Natural killer cell (primary cell): Measurements from ENCODE around the gene HINT2. TPM values are rescaled to one million over a fixed set of nuclear protein-coding genes. Genes with fewer than 3 reads are reported as not detected.

Experiments
- ATAC-seq, 3 donors: fragments of 150-1000 bp in 2 of 3; fragments of 200-7000 bp in 1 of 3; cut with Tn5 transposase; 1 replicate in 1 of 3; 2 replicates in 2 of 3; pipeline ENCODE4 v1.10.0; 2021; ENCODE audit warnings: mild to moderate bottlenecking in 2 of 3, moderate library complexity in 2 of 3
- DNase-seq, 2 donors: peaks; one replicate each; pipeline versions ENCODE4 v3.0.0 to v3.0.0-alpha.2; 2013 to 2021; ENCODE audit warnings: mixed read lengths in 1 of 2
- H3K27ac ChIP-seq: one replicate; pipeline ENCODE4 v1.5.1; 2013; ENCODE audit warnings: mild to moderate bottlenecking, low read length
- H3K27me3 ChIP-seq: one replicate; pipeline ENCODE4 v1.6.1; 2013; ENCODE audit warnings: low read length; ENCODE audit not compliant: control insufficient read depth, insufficient read depth
- H3K36me3 ChIP-seq: one replicate; pipeline ENCODE4 v1.6.1; 2013; ENCODE audit warnings: low read length; ENCODE audit not compliant: control insufficient read depth, insufficient read depth
- H3K4me1 ChIP-seq: one replicate; pipeline ENCODE4 v1.6.1; 2013; ENCODE audit warnings: low read length; ENCODE audit not compliant: control insufficient read depth, insufficient read depth
- H3K4me3 ChIP-seq: one replicate; pipeline ENCODE4 v1.5.1; 2013; ENCODE audit warnings: low read length
- H3K9me3 ChIP-seq: one replicate; pipeline ENCODE4 v1.6.1; 2013; ENCODE audit warnings: low read length; ENCODE audit not compliant: control insufficient read depth, insufficient read depth
- H3K27ac Mint-ChIP-seq, 2 donors: one replicate each; pipeline ENCODE4 v1.8.0; 2022; ENCODE audit warnings: mild to moderate bottlenecking in 2 of 2, mixed read lengths in 2 of 2, moderate library complexity in 1 of 2
- H3K27me3 Mint-ChIP-seq, 2 donors: one replicate each; pipeline ENCODE4 v1.8.0; 2022; ENCODE audit warnings: low read depth in 2 of 2, mixed read lengths in 2 of 2
- H3K36me3 Mint-ChIP-seq: one replicate; pipeline ENCODE4 v1.8.0; 2022; ENCODE audit warnings: mixed read lengths
- H3K4me1 Mint-ChIP-seq, 2 donors: one replicate each; pipeline ENCODE4 v1.8.0; 2022; ENCODE audit warnings: mixed read lengths in 2 of 2
- H3K4me3 Mint-ChIP-seq: one replicate; pipeline ENCODE4 v1.8.0; 2022; ENCODE audit warnings: mild to moderate bottlenecking, moderate library complexity, mixed read lengths
- H3K9me3 Mint-ChIP-seq, 2 donors: one replicate each; pipeline ENCODE4 v1.8.0; 2022; ENCODE audit warnings: mixed read lengths in 2 of 2
- WGBS: methylation state at CpG from one replicate; pipeline ENCODE4 v1.1.7; 2013; ENCODE audit warnings: missing lambda C conversion rate; ENCODE audit not compliant: insufficient coverage; 5-methylcytosine and 5-hydroxymethylcytosine counted together
- intact Hi-C: fragments of 100-400 bp; cut with micrococcal nuclease; formaldehyde crosslinking; loops from one replicate; pipeline ENCODE4 v1.14.2; 2022
- total RNA-seq, 4 donors: library from RNA; stranded (reverse); fragments of 120-200 nt in 1 of 4; gene quantifications; one replicate each; pipeline versions ENCODE4 v1.2.3 to v1.2.4, GENCODE V29; 2013 to 2022
- TF ChIP-seq, protein P1 (sequence below): fragments of 200-600 bp; IDR thresholded peaks from one replicate; pipeline ENCODE4 v1.8.0; 2022; ENCODE audit warnings: antibody characterized with exemption

The HINT2 gene
- total RNA-seq, 3 donors from 2014 or later (not counting 1 experiment from before 2014, with no cell fraction given), result 25.8 to 27.5 (median 25.9) TPM

DNA sequence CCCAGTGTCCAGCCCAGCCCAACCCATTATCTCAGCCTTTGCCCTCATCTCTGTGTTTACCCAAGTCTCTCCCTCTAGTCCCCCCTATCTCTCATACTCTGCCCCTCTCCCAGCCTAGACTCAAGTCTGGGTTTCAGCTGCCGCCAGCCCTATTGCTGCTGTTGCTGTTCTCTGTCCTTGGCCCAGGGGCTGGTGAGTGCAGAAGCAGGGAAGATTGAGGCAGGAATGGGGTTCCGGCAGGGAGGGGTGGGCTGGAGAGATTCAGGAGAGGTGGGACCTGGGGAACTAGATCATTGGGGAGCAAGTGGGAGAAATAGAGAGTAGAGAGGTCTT is 14.9 kb upstream of the HINT2 start:
- intact Hi-C loops, result loop anchor here (5.0 kb wide), 2 partner anchors 92 to 227 kb away; no protein-coding TSS in a partner anchor
- Histone ChIP-seq H3K4me3 (peak overlapping the region; percentile 82), H3K27ac (peak overlapping the region; percentile 39), H3K36me3 (no peaks in the 10 kb centered on the region), H3K27me3 (no peaks in the 10 kb centered on the region), H3K4me1 (peaks cover 28% of the 10 kb centered on the region), H3K9me3 (no peaks in the 10 kb centered on the region)
- 86% methylated on average over 2 of the region's 2 CpGs for WGBS
- H3K9me3 Mint-ChIP-seq, result no peaks in the 10 kb centered on the region
- H3K4me1 Mint-ChIP-seq, result peaks cover 27 to 42% of the 10 kb centered on the region in 2 donors
- H3K36me3 Mint-ChIP-seq, result no peaks in the 10 kb centered on the region
- no peaks in the 10 kb centered on the region for H3K27me3 Mint-ChIP-seq
- peak overlapping the region; percentile 64 to 93 for H3K27ac Mint-ChIP-seq
- TF ChIP-seq, protein P1, sequence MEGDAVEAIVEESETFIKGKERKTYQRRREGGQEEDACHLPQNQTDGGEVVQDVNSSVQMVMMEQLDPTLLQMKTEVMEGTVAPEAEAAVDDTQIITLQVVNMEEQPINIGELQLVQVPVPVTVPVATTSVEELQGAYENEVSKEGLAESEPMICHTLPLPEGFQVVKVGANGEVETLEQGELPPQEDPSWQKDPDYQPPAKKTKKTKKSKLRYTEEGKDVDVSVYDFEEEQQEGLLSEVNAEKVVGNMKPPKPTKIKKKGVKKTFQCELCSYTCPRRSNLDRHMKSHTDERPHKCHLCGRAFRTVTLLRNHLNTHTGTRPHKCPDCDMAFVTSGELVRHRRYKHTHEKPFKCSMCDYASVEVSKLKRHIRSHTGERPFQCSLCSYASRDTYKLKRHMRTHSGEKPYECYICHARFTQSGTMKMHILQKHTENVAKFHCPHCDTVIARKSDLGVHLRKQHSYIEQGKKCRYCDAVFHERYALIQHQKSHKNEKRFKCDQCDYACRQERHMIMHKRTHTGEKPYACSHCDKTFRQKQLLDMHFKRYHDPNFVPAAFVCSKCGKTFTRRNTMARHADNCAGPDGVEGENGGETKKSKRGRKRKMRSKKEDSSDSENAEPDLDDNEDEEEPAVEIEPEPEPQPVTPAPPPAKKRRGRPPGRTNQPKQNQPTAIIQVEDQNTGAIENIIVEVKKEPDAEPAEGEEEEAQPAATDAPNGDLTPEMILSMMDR, result no peak
- ATAC-seq (no peak), DNase-seq (no peak)
- peak overlapping the region; percentile 87 for H3K4me3 Mint-ChIP-seq

DNA sequence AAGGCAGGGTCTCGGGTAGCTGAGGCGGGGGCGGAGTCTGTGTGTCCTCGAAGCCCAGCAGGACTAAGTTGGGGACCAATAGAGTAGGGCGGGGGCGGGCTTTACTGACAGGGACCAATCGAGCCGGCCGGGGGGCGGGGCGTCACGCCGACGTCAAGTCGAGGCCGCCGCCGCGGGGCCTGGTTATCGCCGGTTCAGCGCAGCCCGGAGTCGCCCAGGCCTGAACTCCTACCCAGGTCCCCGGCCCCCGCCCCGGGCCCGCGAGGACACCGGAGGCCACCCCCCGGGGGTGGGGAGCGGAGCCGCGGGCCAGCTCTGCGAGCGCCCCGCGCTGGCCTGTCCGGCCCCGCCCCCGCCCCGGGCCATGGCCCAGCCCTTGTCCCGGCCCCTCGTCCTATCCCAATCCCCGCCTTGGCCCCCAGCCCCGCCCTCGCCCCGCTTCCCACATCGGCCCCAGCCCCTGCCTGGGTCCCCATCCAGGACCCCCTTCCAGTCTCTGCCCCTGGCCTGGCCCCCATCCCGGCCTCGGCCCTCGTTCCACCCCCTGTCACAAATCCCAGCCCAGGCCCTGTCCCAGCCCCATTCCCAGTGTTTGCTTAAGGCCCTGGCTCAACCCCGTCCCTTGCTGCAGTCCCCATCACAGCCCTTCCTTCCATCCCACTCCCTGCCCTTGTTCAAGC is 14.4 kb upstream of the HINT2 start, which contains the start of gene TMEM8B:
TMEM8B (plus strand) TSS at position 145 of the 680 bp plus-strand sequence; CDS start at position 365, 220 bp downstream.
- peak within 1 kb of the TSS; percentile 92 to 93 for H3K27ac Mint-ChIP-seq
- Histone ChIP-seq H3K4me3 (peak within 1 kb of the TSS; percentile 82), H3K9me3 (no peaks in the 10 kb centered on the region), H3K4me1 (peaks cover 23% of the 10 kb centered on the region), H3K36me3 (no peaks in the 10 kb centered on the region), H3K27me3 (no peaks in the 10 kb centered on the region), H3K27ac (peak within 1 kb of the TSS; percentile 70)
- H3K4me1 Mint-ChIP-seq, result peaks cover 27 to 38% of the 10 kb centered on the region in 2 donors
- WGBS, result under 1% methylated on average over 53 of the region's 53 CpGs
- H3K9me3 Mint-ChIP-seq, result no peaks in the 10 kb centered on the region
- H3K36me3 Mint-ChIP-seq, result no peaks in the 10 kb centered on the region
- DNase-seq (peak; percentile 88 to 96), ATAC-seq (peak; percentile 94 to 95 (median 94))
- intact Hi-C loops, result loop anchor here (5.0 kb wide), 2 partner anchors 92 to 227 kb away; no protein-coding TSS in a partner anchor
- peak within 1 kb of the TSS; percentile 99 for H3K4me3 Mint-ChIP-seq
- TF ChIP-seq, protein P1, result no peak
- H3K27me3 Mint-ChIP-seq, result no peaks in the 10 kb centered on the region

DNA sequence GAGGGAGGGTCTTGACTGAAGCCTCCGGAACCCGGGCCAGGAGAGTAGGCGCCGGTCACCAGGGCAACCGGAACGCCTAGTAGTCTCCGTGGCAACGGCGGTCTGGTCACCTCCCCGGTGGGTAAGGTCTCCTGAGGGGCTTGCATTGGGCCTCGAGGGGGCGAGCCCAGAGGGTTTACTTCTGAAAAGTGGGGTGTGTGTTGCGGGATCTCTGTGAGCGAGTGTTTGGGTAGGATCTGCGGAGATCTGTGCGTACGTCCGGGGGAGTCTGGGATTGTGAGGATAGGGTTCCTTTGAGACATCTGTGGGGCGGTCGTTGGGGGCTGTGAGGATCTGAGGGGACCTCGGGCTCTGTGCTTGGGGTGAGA is 13.9 kb upstream of the HINT2 start, which contains the start of gene FAM221B:
FAM221B (minus strand) TSS at position 17 of the 368 bp plus-strand sequence. CDS start 2,571 bp downstream, outside the sequence.
- Histone ChIP-seq H3K27ac (peak within 1 kb of the TSS; percentile 70), H3K27me3 (no peaks in the 10 kb centered on the region), H3K4me3 (peak within 1 kb of the TSS; percentile 82), H3K36me3 (no peaks in the 10 kb centered on the region), H3K4me1 (peaks cover 21% of the 10 kb centered on the region), H3K9me3 (no peaks in the 10 kb centered on the region)
- H3K4me1 Mint-ChIP-seq, result peaks cover 27 to 38% of the 10 kb centered on the region in 2 donors
- ATAC-seq (peak in 1 of 3 donors; percentile 14), DNase-seq (no peak)
- H3K36me3 Mint-ChIP-seq, result no peaks in the 10 kb centered on the region
- peak within 1 kb of the TSS; percentile 92 to 93 for H3K27ac Mint-ChIP-seq
- intact Hi-C loops, result loop anchor here (5.0 kb wide), 2 partner anchors 91 to 226 kb away; no protein-coding TSS in a partner anchor
- WGBS, result 1% methylated on average over 21 of the region's 21 CpGs
- TF ChIP-seq, protein P1, result no peak
- H3K4me3 Mint-ChIP-seq, result peak within 1 kb of the TSS; percentile 99
- H3K9me3 Mint-ChIP-seq, result no peaks in the 10 kb centered on the region
- H3K27me3 Mint-ChIP-seq, result no peaks in the 10 kb centered on the region
